Stomach (tissue), 9 donors: ENCODE data around the gene PLA2G4F. TPM values are rescaled to one million over a fixed set of nuclear protein-coding genes. Genes with fewer than 3 reads are reported as not detected.

ENCODE experiments used
- DNase-seq, 2 donors: peaks; one replicate each; pipeline versions ENCODE4 v3.0.0 to v3.0.0-alpha.2; 2013 to 2019
- H3K27ac ChIP-seq, 5 donors: fragments of 200-600 bp in 4 of 5; sonication (generic) in 4 of 5; one replicate each; pipeline ENCODE4 v1.5.1; 2013 to 2019; ENCODE audit warnings: mild to moderate bottlenecking in 1 of 5, moderate library complexity in 1 of 5
- H3K27me3 ChIP-seq, 3 donors: fragments of 200-600 bp; sonication (generic); one replicate each; pipeline ENCODE4 v1.5.1; 2017 to 2019; ENCODE audit warnings: mixed run types in 1 of 3
- H3K36me3 ChIP-seq, 4 donors: fragments of 200-600 bp; sonication (generic); 1 replicate in 3 of 4; 2 replicates in 1 of 4; pipeline ENCODE4 v1.5.1; 2016 to 2019
- H3K4me1 ChIP-seq, 4 donors: fragments of 200-600 bp; sonication (generic); one replicate each; pipeline ENCODE4 v1.5.1; 2016 to 2019
- H3K4me3 ChIP-seq, 4 donors: fragments of 200-600 bp; sonication (generic) in 3 of 4; one replicate each; pipeline ENCODE4 v1.5.1; 2016 to 2019; ENCODE audit warnings: mild to moderate bottlenecking in 1 of 4
- H3K9me3 ChIP-seq, 4 donors: fragments of 200-600 bp; sonication (generic); one replicate each; pipeline ENCODE4 v1.5.1; 2016 to 2019
- EP300 ChIP-seq: sonication (generic); formaldehyde crosslinking; IDR thresholded peaks from one replicate; pipeline ENCODE4 v1.6.1; 2017; ENCODE audit warnings: antibody characterized with exemption
- POLR2A ChIP-seq, 4 donors: fragments of 450-650 bp; IDR thresholded peaks; one replicate each; pipeline ENCODE4 v1.6.1; 2016; ENCODE audit warnings: antibody characterized with exemption in 4 of 4, control low read depth in 2 of 4, mild to moderate bottlenecking in 1 of 4, moderate library complexity in 1 of 4
- POLR2AphosphoS5 ChIP-seq, 3 donors: sonication (generic); formaldehyde crosslinking; IDR thresholded peaks; one replicate each; pipeline ENCODE4 v1.6.1; 2016; ENCODE audit warnings: antibody characterized with exemption in 3 of 3
- WGBS, 5 donors: extraction: QIAGEN DNeasy Blood & Tissue Kit in 3 of 5; methylation state at CpG; one replicate each; pipeline versions ENCODE4 v1.1.5 to v1.1.7; 2013 to 2018; 5-methylcytosine and 5-hydroxymethylcytosine counted together
- intact Hi-C: fragments of 100-400 bp; cut with DNase I; formaldehyde crosslinking; loops from one replicate; pipeline ENCODE4 v1.15.1; 2023; ENCODE audit warnings: low total_unique reads
- polyA plus RNA-seq, 3 donors: library from polyadenylated mRNA; stranded (reverse); fragments of 200-250 nt; gene quantifications; one replicate each; pipeline ENCODE4 v1.2.3, GENCODE V29; 2013
- total RNA-seq, 5 donors: library from RNA; depleted of rRNA; stranded (reverse); fragments of >200 nt; gene quantifications; one replicate each; pipeline versions ENCODE4 v1.1.0 to v1.2.3, GENCODE V29; 2014 to 2016
- TF ChIP-seq, protein P1 (sequence below), 7 experiments: fragments of 450-650 bp in 4 of 7; fragments of 200-600 bp in 3 of 7; sonication (generic) in 3 of 7; IDR thresholded peaks; one replicate each; pipeline ENCODE4 v1.5.1; 2016 to 2019; ENCODE audit warnings: antibody characterized with exemption in 7 of 7, control low read depth in 2 of 7, mild to moderate bottlenecking in 1 of 7
- donor health status: healthy with polysubstance abuse.
- donor health status: Bipolar disorder and iron deficiency.
- donor health status: healthy.

The PLA2G4F gene
- total and polyA plus RNA-seq, 8 donors, result 1.9 to 41.4 (median 8.4) TPM

DNA sequence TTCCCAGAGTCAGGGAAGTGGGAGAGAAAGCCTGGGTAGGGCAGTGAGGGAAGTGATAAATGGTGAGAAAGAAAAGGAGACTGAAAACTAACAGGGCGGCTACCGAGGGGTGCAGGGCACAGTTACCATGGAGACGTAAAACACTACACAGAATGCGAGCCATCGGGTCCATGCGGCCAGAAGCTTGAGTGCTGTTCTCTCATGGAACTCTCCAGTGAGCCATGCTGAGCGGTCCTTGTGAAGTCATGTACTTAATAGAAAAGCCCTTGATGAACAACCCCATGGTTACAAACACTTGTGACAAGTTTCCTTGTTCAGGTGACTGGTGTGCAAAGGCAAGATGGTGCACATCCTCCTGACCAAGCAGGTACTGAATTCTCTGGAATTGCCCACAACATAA is 3.7 kb upstream of the PLA2G4F start:
- H3K4me3 ChIP-seq, result no peak overlapping the region
- no peak overlapping the region for H3K27ac ChIP-seq
- H3K27me3 ChIP-seq, result no peaks in the 10 kb centered on the region
- H3K4me1 ChIP-seq, result peaks cover 11 to 18% (median 16%) of the 10 kb centered on the region in 4 donors
- peaks cover 60 to 69% (median 67%) of the 10 kb centered on the region in 4 donors for H3K36me3 ChIP-seq
- 81 to 87% (median 86%) methylated on average over 7 of the region's 7 CpGs for WGBS, 5 donors
- DNase-seq, result peak in 1 of 2 donors; percentile 18
- no peaks in the 10 kb centered on the region for H3K9me3 ChIP-seq
- intact Hi-C loops, result no loop called here
- TF ChIP-seq POLR2AphosphoS5 (IDR thresholded peaks at IDR 0.05) (no peak), EP300 (no peak), POLR2A (IDR thresholded peaks at IDR 0.05) (no peak)
- TF ChIP-seq, protein P1, sequence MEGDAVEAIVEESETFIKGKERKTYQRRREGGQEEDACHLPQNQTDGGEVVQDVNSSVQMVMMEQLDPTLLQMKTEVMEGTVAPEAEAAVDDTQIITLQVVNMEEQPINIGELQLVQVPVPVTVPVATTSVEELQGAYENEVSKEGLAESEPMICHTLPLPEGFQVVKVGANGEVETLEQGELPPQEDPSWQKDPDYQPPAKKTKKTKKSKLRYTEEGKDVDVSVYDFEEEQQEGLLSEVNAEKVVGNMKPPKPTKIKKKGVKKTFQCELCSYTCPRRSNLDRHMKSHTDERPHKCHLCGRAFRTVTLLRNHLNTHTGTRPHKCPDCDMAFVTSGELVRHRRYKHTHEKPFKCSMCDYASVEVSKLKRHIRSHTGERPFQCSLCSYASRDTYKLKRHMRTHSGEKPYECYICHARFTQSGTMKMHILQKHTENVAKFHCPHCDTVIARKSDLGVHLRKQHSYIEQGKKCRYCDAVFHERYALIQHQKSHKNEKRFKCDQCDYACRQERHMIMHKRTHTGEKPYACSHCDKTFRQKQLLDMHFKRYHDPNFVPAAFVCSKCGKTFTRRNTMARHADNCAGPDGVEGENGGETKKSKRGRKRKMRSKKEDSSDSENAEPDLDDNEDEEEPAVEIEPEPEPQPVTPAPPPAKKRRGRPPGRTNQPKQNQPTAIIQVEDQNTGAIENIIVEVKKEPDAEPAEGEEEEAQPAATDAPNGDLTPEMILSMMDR (IDR thresholded peaks at IDR 0.05), result no peak

DNA sequence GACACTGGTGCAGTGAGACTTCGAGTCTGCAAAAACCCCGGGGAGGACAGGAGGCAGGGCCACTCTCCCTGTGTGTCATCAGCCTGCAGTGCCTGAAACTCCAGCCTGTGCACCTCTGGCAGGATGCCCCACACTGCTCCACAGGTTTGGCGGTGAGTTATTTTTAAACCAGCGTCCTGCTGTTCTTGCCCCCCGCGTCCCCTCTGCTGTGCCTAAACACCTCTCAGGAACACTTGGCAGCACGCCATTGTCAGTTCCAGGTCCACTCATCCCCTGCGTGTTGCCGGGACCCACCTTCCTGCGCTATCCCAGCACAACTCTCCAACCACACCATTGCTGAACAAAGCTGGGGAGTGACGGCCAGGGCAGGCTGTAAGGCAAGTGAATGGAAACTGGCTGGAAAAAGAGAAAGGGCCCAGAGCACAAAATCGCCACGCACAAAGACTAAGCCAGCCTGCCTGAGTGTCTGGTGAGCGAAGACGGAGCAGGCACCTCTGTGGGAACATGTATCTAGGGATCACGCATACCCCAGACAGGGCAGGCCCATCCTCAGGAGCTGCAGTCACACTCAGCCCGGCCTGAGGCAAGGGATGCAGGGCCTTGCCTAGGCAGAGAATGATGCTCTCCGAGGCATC is 3.1 kb upstream of the PLA2G4F start:
- TF ChIP-seq POLR2A (IDR thresholded peaks at IDR 0.05) (no peak), POLR2AphosphoS5 (IDR thresholded peaks at IDR 0.05) (no peak), EP300 (no peak)
- TF ChIP-seq, protein P1 (IDR thresholded peaks at IDR 0.05), result no peak
- H3K27me3 ChIP-seq, result no peaks in the 10 kb centered on the region
- peaks cover 11 to 25% (median 21%) of the 10 kb centered on the region in 4 donors for H3K4me1 ChIP-seq
- no peaks in the 10 kb centered on the region for H3K9me3 ChIP-seq
- intact Hi-C loops, result no loop called here
- no peak overlapping the region for H3K27ac ChIP-seq
- peak in 1 of 2 donors; percentile 26 for DNase-seq
- WGBS, 5 donors, result 82 to 91% (median 88%) methylated on average over 17 to 18 of the region's 18 CpGs
- no peak overlapping the region for H3K4me3 ChIP-seq
- H3K36me3 ChIP-seq, result peaks cover 54 to 62% (median 61%) of the 10 kb centered on the region in 4 donors

DNA sequence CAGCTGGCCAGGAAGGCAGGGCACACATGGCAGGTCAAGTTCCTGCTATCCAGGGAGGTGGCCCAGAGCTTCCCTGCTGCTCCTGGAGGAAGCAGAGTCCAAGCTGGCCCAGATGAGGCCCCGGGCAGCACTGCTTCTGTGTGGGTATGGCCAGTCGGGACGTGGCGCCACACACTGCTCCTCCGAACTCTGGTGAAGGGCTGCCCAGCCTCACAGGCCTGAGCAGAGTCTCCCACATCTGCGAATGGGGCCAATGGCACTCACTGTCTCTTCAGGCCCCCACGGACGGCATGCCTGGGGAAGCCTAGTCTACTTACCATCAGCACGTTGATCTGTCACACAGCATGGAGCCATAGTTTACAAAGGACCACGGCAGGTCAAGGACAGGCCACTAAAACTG is 2.5 kb upstream of the PLA2G4F start:
- Histone ChIP-seq H3K4me1 (peaks cover 11 to 26% (median 25%) of the 10 kb centered on the region in 4 donors), H3K27me3 (no peaks in the 10 kb centered on the region), H3K36me3 (peaks cover 48 to 57% (median 55%) of the 10 kb centered on the region in 4 donors), H3K27ac (no peak overlapping the region), H3K4me3 (no peak overlapping the region), H3K9me3 (no peaks in the 10 kb centered on the region)
- WGBS, 5 donors, result 90 to 94% (median 93%) methylated on average over 3 to 10 of the region's 10 CpGs
- DNase-seq, result peak in 1 of 2 donors; percentile 19
- intact Hi-C loops, result no loop called here
- TF ChIP-seq POLR2AphosphoS5 (IDR thresholded peaks at IDR 0.05) (no peak), POLR2A (IDR thresholded peaks at IDR 0.05) (no peak), EP300 (no peak)
- TF ChIP-seq, protein P1 (IDR thresholded peaks at IDR 0.05), result no peak

DNA sequence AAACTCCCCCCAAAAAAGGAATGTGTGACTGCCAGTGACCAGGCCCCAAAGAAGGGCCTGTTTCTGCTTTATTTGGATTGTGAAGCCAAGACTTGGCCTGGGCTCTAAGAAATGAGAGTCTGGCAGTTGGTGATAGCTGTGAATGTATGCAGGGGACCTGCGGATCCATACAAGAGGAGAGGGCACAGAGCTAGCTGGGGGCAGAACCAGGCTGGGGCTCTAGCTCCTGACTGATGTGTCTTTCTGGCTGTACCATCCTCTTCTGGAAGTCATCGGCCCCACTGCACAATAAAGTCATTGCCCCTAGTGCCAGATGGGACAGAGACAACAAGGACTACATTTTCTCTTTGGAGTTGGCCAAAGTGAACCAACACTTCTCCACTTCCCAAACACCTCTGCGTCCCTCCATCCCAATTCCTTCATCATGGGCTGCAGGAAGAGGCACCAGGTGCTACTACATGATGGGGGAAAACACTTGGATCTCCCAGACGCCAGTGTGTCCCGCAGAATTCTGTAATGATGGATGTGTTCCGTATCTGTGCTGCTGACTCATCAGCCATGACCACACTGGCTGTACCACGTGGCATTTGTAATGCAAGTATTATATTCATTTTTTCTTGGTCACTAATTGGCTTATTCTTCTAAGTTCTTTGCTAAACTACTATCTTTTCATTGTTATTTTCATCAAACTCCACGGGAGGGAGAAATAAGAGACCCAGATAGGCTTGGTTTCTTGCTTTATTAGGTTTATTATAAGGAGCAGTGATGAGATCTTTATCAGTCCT is 1.7 kb upstream of the PLA2G4F start:
- no peak overlapping the region for H3K27ac ChIP-seq
- no peaks in the 10 kb centered on the region for H3K9me3 ChIP-seq
- no peaks in the 10 kb centered on the region for H3K27me3 ChIP-seq
- intact Hi-C loops, result no loop called here
- TF ChIP-seq EP300 (no peak), POLR2AphosphoS5 (IDR thresholded peaks at IDR 0.05) (no peak), POLR2A (IDR thresholded peaks at IDR 0.05) (no peak)
- TF ChIP-seq, protein P1 (IDR thresholded peaks at IDR 0.05), result no peak
- H3K4me3 ChIP-seq, result no peak overlapping the region
- peak in 1 of 2 donors; percentile 11 for DNase-seq
- H3K36me3 ChIP-seq, result peaks cover 41 to 49% (median 48%) of the 10 kb centered on the region in 4 donors
- 72 to 90% (median 85%) methylated on average over 8 of the region's 8 CpGs for WGBS, 5 donors
- peaks cover 11 to 32% (median 32%) of the 10 kb centered on the region in 4 donors for H3K4me1 ChIP-seq
